ENCODE data around the gene ZNF613. TPM values are rescaled to one million over a fixed set of nuclear protein-coding genes. Genes with fewer than 3 reads are reported as not detected.

The ZNF613 gene
- total RNA-seq, 1 donor from 2014 or later: 11.4 TPM

Other genes starting within 250 kb of the ZNF613 start
- 3.9 TPM for gene SPACA6, start 234.1 kb upstream of the ZNF613 start, total RNA-seq
- gene HAS1, start 203.5 kb upstream of the ZNF613 start, total RNA-seq: 2.3 TPM
- gene FPR1, start 175.6 kb upstream of the ZNF613 start, total RNA-seq: 6.7 TPM
- 0.62 TPM for gene FPR2, start 166.3 kb upstream of the ZNF613 start, total RNA-seq
- gene FPR3, start 132.3 kb upstream of the ZNF613 start, total RNA-seq: 0.31 TPM
- 66.6 TPM for gene ZNF577, start 39.5 kb upstream of the ZNF613 start, total RNA-seq
- gene ZNF649, start 22.5 kb upstream of the ZNF613 start, total RNA-seq: 39.0 TPM
- 20.6 TPM for gene ZNF350, start 59.4 kb downstream of the ZNF613 start, total RNA-seq
- 27.1 TPM for gene ZNF615, start 80.7 kb downstream of the ZNF613 start, total RNA-seq
- 33.7 TPM for gene ZNF614, start 100.9 kb downstream of the ZNF613 start, total RNA-seq
- gene ZNF432, start 121.4 kb downstream of the ZNF613 start, total RNA-seq: 17.6 TPM
- gene ZNF841, start 168.3 kb downstream of the ZNF613 start, total RNA-seq: 52.4 TPM
- gene ZNF616, start 212.5 kb downstream of the ZNF613 start, total RNA-seq: 33.4 TPM
- gene ZNF836, start 244.1 kb downstream of the ZNF613 start, total RNA-seq: 48.5 TPM

All from occipital lobe (tissue), 1 donor.